ENCODE results near the gene ABCD3.
"Not testable (repeated sequence)": the region's sequence is repeated elsewhere in the genome, so short reads cannot be mapped to it uniquely, and the experiment has no call there.

ABCD3 gene

DNA sequence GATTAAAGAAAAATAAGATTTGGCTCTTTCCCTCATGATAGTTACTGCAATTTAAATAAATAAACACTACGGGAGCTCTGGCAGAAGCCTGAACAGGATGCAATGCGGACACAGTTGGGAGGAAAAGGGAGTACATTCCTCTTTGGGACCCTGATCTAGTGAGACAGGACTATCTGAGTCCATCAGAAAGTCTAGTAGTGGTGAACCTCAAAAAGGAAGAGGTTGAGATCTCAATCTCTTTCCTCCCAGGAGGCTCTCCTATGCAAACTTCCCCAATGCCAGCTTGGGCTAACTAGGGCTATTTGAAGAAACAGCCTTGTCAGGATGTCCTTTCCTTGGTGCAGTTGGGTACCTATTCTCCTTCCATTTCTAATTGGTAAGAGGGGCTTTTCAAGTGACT lies 4.9 kb upstream of the ABCD3 start:
- DNase-seq (ENCODE audit: low read depth in 2 of 2), result no peak

DNA sequence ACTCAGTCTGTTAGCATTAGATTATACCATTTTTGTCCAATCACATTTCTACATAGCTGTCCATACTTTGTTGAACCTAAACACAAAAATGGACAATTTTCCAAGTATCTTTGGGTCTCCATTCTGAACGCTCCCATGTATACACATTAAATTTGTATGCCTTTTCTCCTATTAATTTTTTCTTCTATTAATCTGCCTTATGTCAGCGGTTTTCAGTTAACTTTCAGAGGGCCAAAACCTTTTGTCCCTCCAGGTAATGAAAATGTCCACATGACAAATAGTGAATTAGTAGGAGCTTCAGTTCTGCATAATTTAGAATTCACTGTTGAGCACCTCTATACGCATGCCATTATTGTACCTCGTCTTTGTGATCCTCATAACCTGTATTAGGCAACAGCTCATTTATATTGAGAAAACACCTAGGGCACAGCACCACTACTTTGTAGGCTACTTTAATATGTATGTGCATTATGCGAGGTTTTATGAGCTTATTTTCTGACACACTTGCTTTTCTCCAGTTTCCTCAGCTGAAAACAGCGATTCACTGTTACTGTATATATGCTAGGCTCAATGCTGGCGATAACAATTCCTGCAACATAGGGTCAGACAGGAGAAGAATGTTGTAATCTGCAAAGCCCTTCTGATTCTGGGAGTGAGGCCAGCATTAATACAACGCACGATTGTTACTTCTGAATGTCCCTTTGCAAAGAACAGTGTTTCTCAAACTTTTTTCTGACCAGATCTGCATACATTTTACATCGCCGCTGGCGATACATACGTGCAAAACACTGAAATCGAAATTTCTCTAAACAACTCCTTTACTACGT lies 1.1 kb upstream of the ABCD3 start:
- peak; percentile 49 for DNase-seq (ENCODE audit: low read depth in 2 of 2)

DNA sequence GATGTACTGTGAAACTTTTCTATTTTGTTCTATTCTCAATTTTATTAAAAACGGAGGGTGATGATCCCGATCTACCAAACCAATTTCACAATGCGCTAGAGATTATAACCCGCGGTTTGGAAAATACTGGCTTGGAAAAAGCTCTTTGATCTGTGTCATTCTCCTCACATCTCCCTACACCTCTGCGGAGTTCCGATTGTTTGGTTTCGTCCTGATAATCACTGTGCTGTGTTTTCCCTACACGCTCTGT lies 536 bp upstream of the ABCD3 start:
- DNase-seq (ENCODE audit: low read depth in 2 of 2), result no peak

DNA sequence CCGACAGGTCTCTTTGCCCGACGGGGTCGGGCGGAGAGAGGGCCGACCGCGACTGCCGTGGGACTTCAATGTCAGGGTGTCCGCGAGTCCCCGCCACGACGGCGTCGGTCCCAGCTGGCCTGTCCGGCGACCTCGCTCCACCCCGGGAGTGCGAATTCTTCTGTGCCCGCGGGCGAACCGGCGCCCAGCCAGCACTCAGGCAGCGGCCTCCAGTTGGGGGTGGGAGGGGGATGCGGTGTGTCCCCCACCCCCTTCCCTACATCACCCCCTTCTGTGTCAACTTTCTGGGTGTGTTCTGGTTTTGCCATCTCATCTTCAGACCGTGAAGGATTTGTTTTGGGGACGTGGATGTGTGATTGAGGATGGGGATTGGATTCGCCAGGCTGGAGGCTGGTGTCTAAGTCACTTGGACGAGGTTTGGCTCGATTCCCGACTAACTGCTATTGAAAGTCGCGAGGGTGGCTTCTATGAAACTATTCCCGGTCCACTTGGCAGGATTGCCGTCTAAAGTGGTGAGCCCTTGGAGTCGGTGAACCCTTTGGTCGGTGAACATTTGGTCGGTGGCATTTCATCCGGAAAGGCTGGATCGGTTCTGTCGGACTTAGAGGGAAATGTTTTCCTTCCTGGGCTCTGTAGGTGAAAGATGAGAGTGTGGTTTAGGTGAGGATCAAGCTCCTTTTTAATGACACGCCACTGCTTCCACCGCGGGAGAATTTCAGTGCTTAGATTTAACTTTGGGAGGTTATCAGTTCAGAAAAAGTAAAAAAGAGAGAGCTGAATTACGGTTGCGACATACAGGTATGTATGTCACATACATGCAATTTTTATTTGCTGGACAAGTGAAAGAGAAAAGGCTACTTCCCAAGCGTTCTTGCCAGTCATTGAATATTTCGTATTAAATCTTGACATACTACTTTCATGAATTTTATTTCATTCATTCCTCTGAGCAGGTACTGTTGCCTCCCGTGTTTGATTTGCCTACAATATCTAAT lies 771 bp downstream of the ABCD3 start:
- DNase-seq (ENCODE audit: low read depth in 2 of 2), result no peak

DNA sequence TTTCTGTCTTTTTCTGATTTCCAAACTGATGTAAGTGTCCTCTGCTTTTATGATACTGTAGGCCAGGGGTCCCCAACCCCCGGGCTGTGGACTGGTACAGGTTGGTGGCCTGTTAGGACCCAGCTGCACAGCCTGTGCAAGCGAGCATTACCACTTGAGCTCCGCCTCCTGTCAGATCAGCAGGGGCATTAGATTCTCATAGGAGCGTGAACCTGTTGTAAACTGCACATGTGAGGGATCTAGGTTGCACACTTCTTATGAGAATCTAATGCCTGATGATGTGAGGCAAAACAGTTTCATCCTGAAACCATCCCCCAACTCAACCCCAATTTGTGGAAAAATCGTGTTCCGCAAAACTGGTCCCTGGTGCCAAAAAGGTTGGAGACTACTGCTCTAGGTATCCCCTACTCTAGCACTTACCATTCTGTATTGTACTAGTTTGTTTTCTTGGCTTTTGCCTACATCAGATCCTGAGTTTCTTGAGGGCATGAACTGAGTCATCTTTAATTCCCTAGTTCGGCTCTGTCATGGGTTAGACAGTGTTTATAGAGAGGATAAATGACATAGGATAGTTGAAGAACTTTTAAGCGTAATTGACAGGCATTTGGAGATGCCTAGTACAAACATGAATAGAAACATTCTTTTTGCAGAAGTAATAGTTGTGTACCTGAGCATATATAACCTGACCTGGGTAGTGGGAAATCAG lies 4.1 kb downstream of the ABCD3 start:
- DNase-seq (ENCODE audit: low read depth in 2 of 2), result no peak

DNA sequence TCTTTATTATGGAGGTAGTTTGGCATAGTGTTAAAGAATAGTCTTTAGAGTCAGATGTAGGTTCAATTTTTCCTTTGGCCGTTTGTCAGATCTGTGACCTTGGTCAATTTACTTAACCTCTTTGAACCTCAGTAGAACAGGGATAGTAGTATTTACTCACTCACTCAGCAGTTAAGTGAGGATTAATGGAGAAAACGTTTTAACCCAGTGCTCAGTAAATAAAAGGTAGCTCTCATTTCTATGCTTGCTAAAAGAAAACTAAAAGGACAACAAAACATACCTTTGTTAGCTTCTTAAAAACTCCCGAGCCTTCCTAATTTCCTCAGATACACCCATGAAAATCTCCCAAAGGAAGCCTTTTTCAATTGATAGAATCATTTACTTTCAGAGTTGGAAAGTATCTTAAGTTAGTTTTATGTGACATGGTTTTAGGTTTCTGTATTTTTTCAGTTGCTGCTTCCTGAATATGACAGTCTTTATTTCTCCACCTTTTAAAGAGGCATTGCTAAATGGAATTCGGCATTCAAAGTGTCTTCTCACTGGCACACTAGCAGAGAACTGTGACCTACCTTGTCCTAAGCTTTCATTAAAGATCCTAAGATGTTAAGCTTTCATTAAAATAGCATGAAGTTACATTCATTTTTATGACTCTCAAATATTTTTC lies 7.8 kb downstream of the ABCD3 start:
- no peak for DNase-seq (ENCODE audit: low read depth in 2 of 2)

DNA sequence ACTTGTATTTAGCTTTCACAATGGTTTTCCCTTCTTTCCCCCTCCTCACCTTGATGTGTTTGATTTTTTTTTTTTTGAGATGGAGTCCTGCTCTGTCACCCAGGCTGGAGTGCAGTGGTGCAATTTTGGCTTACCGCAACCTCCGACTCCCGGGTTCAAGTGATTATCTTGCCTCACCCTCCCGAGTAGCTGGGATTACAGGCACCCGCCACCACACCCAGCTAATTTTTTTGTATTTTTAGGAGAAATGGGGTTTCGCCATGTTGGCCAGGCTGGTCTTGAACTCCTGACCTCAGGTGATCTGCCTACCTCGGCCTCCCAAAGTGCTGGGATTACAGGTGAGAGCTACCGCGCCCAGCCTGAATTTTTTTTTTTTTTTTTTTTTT lies 8.3 kb downstream of the ABCD3 start:
- DNase-seq (ENCODE audit: low read depth in 2 of 2), result not testable (repeated sequence)

DNA sequence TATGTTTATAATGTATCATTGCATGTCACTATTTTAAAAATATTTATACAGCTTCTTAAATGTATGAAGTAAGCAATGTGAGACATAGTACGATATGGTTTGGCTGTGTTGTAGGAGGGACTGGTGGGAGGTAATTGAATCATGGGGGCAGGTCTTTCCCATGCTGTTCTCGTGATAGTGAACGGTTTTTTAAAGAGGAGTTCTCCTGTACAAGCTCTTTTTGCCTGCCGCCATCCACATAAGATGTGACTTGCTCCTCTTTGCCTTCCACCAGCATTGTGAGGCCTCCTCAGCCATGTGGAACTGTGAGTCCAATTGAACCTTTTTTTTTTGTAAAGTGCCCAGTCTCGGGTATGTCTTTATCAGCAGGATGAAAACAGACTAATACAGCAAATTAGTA lies 10.3 kb downstream of the ABCD3 start:
- DNase-seq (ENCODE audit: low read depth in 2 of 2), result no peak

DNA sequence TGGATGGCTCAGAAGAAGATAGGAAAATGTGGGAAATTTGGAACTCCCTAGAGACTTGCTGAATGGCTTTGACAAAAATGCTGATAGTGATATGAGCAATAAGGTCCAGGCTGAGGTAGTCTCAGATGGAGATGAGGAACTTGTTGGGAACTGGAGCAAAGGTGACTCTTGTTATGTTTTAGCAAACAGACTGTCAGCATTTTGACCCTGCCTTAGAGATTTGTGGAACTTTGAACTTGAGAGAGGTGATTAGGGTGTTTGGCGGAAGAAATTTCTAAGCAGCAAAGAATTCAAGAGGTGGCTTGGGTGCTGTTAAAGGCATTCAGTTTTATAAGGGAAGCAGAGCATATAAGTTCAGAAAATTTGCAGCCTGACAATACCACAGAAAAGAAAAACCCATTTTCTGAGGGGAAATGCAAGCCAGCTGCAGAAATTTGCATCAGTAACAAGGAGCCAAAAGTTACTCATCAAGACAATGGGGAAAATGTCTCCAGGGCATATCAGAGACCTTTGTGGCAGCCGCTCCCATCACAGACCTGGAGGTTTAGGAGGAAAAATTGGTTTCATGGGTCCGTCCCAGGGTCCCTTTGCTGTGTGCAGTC lies 10.8 kb downstream of the ABCD3 start:
- not testable (repeated sequence) for DNase-seq (ENCODE audit: low read depth in 2 of 2)

DNA sequence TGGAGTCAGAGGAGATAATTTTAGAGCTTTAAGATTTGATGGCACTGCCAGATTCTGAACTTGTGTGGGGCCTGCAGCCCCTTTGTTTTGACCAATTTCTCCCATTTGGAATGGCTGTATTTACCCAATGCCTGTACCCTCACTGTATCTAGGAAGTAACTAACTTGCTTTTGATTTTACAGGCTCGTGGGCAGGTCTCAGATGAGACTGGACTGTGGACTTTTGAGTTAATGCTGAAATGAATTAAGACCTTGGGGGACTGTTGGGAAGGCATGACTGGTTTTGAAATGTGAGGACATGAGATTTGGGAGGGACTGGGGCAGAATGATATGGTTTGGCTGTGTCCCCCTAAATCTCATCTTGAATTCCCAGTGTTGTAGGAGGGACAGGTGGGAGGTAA lies 11.9 kb downstream of the ABCD3 start:
- not testable (repeated sequence) for DNase-seq (ENCODE audit: low read depth in 2 of 2)

DNA sequence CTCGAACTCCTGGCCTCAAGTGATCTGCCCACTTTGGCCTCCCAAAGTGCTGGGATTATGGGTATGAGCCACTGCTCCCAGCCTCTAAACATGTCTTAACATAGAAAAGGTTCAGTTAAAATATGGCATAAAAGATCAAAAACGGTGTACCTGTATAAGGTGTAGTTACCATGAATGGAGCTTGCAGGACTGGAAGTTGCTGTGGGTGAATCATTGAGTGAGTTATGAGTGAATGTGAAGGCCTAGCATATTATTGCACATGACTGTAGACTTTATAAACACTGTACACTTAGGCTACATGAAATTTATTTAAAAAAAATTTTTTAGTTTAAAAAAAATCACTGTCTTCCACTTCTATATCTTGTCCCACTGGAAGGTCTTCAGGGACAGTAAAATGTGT lies 15.7 kb downstream of the ABCD3 start:
- no peak for DNase-seq (ENCODE audit: low read depth in 2 of 2)

DNA sequence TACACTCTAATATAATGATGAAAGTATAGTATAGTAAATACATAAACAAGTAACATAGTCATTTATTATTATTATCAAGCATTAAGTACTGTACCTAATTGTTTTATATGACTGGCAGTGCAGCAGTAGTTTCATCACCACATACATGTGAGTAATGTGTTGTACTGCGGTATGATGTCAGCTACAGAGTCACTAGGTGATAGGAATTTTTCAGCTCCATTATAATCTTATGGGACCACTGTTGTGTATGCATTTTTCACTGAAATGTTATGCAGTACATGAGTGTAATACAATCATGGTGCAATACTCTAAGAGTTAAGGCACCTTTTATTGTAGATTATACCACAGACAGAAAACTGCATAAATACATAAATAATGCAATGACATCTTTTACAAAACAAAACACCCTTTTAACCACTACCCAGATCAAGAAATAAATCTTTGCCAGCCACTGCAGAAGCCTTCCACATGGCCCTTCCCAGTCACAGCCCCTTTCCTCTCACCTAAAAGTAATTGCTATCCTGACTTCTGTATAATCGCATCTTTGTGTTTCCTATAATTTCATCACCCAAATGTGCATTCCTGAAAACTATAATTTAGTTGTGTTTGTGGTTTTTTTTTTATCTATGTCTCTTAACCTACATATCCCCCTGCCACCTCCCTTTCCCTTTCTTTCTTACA lies 16.3 kb downstream of the ABCD3 start:
- no peak for DNase-seq (ENCODE audit: low read depth in 2 of 2)

DNA sequence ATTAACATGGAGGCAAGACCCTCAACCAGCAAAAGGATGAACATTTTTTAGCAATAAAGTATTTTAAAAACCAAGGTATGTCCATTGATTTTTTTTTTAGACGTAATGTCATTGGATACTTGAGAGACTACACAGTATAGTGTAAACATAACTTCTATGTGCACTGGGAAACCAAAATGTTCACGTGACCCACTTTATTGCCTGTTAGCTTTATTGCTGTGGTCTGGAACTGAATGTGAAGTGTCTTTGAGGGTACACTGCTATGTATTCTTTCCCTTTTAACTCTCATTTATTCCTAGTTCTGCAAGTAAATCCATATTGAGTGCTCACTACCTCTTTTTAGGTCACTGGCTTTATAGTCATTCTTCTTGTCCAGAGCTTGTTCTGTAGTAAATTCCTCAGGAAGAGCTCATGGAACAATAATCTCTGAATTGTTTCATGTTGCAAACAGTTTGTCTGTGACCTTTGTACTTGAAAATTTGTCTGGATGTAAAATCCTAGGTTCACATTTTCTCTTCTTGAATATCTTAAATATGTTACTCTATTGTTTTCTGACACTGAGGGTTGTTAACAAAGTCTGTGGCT lies 20.6 kb downstream of the ABCD3 start:
- DNase-seq (ENCODE audit: low read depth in 2 of 2), result no peak

DNA sequence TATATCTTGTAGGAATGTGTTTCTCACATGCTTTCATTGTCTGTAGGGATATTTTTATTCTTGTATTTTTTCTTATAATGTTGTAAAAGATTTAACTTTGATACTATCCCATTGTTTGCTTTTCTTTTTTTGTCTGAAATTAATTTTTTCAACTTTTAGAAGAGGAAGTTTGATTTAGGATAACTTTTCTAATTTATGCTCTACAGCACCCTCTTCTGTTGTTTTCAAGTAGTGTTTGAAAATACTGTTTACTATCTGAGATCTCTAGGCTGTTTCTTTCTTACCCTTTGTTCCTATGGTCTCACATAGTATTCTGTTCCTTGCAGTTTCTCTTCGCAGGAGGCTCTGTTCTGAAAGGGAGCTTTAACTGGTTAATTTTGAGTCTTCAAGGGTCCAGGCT lies 21.9 kb downstream of the ABCD3 start:
- DNase-seq (ENCODE audit: low read depth in 2 of 2), result no peak

DNA sequence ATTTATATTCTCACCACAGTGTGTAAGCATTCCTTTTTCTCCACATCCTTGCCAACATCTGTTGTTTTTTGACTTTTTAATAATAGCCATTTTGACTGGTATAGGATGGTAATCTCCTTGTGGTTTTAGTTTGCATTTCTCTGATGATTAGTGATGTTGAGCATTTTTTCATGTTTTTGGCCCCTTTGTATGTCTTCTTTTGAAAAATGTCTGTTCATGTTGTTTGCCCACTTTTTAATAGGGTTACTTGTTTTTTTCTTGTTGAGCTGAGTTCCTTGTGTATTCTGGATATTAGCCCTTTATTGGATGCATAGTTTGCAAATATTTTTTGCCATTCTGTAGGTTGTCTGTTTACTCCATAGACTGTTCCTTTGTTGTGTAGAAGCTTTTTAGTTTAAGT lies 24.9 kb downstream of the ABCD3 start:
- not testable (repeated sequence) for DNase-seq (ENCODE audit: low read depth in 2 of 2)

DNA sequence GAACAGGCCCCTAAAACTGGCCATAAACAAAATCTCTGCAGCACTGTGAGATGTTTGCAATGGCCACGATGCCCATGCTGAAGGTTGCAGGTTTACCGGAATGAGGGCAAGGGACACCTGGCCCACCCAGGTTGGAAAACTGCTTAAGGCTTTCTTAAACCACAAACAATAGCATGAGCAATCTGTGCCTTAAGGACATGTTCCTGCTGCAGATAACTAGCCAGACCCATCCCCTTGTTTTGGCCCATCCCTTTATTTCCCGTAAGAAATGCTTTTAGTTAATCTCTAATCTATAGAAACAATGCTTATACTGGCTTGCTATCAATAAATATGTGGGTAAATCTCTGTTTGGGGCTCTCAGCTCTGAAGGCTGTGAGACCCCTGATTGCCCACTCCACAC lies 26.6 kb downstream of the ABCD3 start:
- not testable (repeated sequence) for DNase-seq (ENCODE audit: low read depth in 2 of 2)

DNA sequence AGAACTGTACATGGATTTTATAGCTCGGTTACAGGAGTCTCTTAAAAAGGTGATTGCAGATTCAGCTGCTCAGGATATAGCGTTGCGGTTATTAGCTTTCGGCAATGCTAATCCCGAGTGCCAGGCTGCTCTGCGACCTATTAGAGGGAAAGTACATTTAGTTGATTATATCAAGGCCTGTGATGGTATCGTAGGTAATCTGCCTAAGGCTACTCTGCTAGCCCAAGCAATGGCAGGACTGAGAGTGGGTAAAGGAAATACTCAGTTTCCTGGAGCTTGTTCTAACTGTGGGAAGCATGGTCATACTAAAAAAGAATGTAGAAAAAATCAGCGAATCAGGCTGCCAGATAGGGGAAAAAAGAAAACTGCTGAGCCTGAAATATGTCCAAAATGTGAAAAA lies 27.5 kb downstream of the ABCD3 start:
- not testable (repeated sequence) for DNase-seq (ENCODE audit: low read depth in 2 of 2)

DNA sequence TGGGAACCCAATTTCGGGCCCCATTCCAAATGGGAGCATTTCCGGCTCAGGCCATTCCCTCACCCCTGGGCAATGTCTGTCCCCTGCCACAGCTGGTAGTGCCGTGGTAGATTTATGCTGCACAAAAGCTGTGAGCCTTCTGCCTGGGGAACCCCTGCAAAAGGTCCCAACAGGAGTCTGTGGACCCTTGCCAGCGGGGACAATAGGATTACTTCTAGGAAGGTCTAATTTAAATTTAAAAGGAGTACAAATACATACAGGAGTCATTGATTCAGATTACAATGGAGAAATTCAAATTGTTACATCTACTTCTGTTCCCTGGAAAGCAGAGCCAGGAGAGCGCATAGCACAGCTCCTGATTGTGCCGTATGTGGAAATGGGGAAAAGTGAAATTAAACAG lies 28.0 kb downstream of the ABCD3 start:
- not testable (repeated sequence) for DNase-seq (ENCODE audit: low read depth in 2 of 2)

DNA sequence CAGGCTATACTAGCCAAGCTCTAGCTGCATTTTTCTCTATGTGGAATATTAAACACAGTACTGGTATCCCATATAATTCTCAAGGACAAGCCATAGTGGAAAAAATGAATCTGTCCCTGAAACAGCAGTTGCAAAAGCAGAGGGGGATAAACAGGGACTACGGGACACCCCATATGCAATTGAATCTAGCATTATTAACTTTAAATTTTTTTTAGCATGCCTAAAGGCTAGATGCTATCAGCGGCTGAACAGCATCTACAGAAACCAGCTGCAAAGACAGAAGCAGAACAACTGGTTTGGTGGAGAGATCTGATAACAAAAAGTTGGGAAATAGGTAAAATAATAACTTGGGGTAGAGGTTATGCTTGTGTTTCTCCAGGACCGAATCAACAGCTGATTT lies 30.6 kb downstream of the ABCD3 start:
- DNase-seq (ENCODE audit: low read depth in 2 of 2), result not testable (repeated sequence)

DNA sequence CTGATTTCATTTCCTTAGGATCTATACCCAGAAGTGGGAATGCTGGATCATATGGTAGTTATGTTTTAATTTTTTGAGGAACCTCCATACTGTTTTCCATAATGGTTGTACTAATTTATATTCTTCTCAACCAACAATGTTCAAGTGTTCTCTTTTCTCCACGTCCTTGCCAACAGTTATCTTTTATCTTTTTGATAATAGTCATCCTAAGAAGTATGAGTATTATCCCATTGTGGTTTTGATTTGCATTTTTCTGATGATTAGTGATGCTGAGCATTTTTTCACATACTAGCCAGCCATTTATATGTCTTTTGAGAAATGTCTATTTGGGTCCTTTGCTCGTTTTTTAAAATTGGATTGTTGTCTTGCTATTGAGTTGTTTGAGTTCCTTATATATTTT lies 38.5 kb downstream of the ABCD3 start:
- no peak for DNase-seq (ENCODE audit: low read depth in 2 of 2)

DNA sequence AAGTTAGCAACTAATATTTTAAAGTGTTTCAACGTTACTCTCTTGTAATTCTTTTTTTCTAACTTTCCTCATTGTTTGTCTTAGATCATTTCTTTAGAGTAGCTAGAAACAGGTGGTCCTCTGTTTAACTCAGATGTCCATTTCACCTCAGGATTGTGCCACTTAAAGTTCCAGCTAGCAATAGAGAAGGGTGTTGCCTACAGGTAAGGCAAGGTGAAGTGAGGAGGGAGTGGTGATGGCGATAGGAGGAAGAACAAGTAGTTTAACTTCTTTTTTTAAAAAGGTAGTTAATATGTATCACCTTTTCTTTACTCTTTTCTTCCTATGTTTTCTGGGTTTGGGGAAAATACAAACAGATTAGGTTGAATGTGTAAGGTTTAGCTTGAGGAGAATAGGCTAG lies 44.4 kb downstream of the ABCD3 start:
- DNase-seq (ENCODE audit: low read depth in 2 of 2), result no peak

Measured in fibroblast of skin of left biceps (primary cell).